ENCODE measurements around the gene HSDL1. TPM values are rescaled to one million over a fixed set of nuclear protein-coding genes. Genes with fewer than 3 reads are reported as not detected.

Gene HSDL1
- total and polyA plus RNA-seq, 2 donors (not counting 3 experiments of a cell fraction or from before 2014, with no cell fraction given) = 19.9 to 27.9 TPM

DNA sequence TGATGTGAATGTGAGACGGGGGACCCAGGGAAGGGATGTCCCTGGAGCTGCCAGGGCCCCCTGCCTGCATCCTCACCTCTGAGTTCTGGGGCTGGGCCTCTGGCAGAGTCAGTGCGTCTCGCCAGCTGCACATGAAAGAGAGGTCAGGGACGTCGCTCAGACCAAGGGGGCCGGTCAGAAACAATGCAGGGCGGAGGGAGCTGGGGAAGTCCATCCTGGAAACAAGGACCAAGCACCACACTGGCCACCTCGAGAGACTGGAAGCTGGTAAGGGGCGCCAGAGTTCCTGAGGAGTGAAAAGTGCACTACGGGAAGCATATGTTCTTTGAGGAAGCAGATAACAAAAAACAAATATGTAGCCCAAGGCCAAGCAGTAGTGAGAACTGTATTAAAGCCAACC lies 39.8 kb upstream of the HSDL1 start:
- no peak overlapping the region for H3K9ac ChIP-seq (replicated peaks; ENCODE audit: extremely low read depth, insufficient read depth, low read length)
- H3K27ac ChIP-seq (ENCODE audit: insufficient read depth, low read depth, low read length) = peak overlapping the region; percentile 50
- POLR2A ChIA-PET = interaction anchor here (0.5 kb wide), 1 partner anchor 43 kb away, joined by 3 read pairs; no protein-coding TSS in a partner anchor

More for the DNA sequence above, 39.8 kb upstream of the HSDL1 start:
- CTCF ChIA-PET = interaction anchor here (1.0 to 1.6 kb wide), 8 partner anchors 10 to 318 kb away, joined by 3 to 6 read pairs (median 4); no protein-coding TSS in a partner anchor
- Histone ChIP-seq H2AFZ (ENCODE audit: low read depth, low read length) (no peak overlapping the region), H3K4me1 (ENCODE audit: control insufficient read depth, extremely low read depth, insufficient read depth, low read length) (peaks cover 17% of the 10 kb centered on the region), H3K27me3 (ENCODE audit: control insufficient read depth in 2 of 2, insufficient read depth in 2 of 2, low read length in 2 of 2) (no peaks in the 10 kb centered on the region), H3K9me3 (replicated peaks; ENCODE audit: control insufficient read depth, insufficient read depth, low read length) (no peaks in the 10 kb centered on the region), H3K9me1 (replicated peaks; ENCODE audit: control insufficient read depth, extremely low read depth, insufficient read depth, low read length) (no peaks in the 10 kb centered on the region), H3K4me2 (ENCODE audit: insufficient read depth, low read length) (peak overlapping the region; percentile 18), H3K36me3 (ENCODE audit: control insufficient read depth in 2 of 2, extremely low read depth in 1 of 2, insufficient read depth in 2 of 2, low read length in 2 of 2) (peaks cover 3 to 32% of the 10 kb centered on the region in 2 experiments), H3K4me3 (replicated peaks in 1 of 3; ENCODE audit: insufficient read depth in 1 of 3, low read depth in 1 of 3, low read length in 3 of 3) (peak overlapping the region in 1 of 3 experiments; percentile 25), H4K20me1 (replicated peaks; ENCODE audit: control insufficient read depth, extremely low read depth, insufficient read depth, low read length) (no peaks in the 10 kb centered on the region), H3K79me2 (ENCODE audit: control insufficient read depth, insufficient read depth, low read length) (peaks cover 23% of the 10 kb centered on the region)
- BruUV-seq (replicated peaks) = no TSS peak
- dilution Hi-C loops (cut with MboI; ENCODE audit: extremely low pct_ligation_motif_present, low sequenced_read_pairs) (no loop called here), intact Hi-C loops (cut with micrococcal nuclease) (loop anchor here (1.0 to 5.0 kb wide), 3 partner anchors 40 to 300 kb away; partner anchors contain the start of genes DNAAF1 and HSDL1)
- TF ChIP-seq MAX (IDR thresholded peaks at IDR 0.05; ENCODE audit: insufficient read depth, insufficient read length) = no peak
- TF ChIP-seq MYC (IDR thresholded peaks at IDR 0.05; ENCODE audit: low read depth, low read length) = no peak
- TF ChIP-seq GATA2 (IDR thresholded peaks at IDR 0.05; ENCODE audit: insufficient read depth, insufficient read length, low read depth, low read length) = no peak
- no peak for TF ChIP-seq FOS (IDR thresholded peaks at IDR 0.05; ENCODE audit: borderline replicate concordance, insufficient read depth, low read length)
- no peak for TF ChIP-seq POLR2AphosphoS5 (IDR thresholded peaks at IDR 0.05; ENCODE audit: insufficient read depth, low read depth, low read length)
- TF ChIP-seq, protein P1, sequence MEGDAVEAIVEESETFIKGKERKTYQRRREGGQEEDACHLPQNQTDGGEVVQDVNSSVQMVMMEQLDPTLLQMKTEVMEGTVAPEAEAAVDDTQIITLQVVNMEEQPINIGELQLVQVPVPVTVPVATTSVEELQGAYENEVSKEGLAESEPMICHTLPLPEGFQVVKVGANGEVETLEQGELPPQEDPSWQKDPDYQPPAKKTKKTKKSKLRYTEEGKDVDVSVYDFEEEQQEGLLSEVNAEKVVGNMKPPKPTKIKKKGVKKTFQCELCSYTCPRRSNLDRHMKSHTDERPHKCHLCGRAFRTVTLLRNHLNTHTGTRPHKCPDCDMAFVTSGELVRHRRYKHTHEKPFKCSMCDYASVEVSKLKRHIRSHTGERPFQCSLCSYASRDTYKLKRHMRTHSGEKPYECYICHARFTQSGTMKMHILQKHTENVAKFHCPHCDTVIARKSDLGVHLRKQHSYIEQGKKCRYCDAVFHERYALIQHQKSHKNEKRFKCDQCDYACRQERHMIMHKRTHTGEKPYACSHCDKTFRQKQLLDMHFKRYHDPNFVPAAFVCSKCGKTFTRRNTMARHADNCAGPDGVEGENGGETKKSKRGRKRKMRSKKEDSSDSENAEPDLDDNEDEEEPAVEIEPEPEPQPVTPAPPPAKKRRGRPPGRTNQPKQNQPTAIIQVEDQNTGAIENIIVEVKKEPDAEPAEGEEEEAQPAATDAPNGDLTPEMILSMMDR (IDR thresholded peaks at IDR 0.05; ENCODE audit: extremely low read depth in 1 of 2, insufficient read depth in 1 of 2, low read depth in 1 of 2, low read length in 2 of 2) = no peak
- TF ChIP-seq POLR2A (IDR thresholded peaks at IDR 0.05; ENCODE audit: low read depth, low read length) = no peak
- TF ChIP-seq EZH2 (IDR thresholded peaks at IDR 0.05; ENCODE audit: borderline replicate concordance, low read depth, low read length, severe bottlenecking) = no peak
- no peak for TF ChIP-seq JUN (IDR thresholded peaks at IDR 0.05; ENCODE audit: borderline replicate concordance, insufficient read depth, insufficient read length, low read depth)
- FAIRE-seq = no peak
- DNase-seq (ENCODE audit: low read depth, low spot score) = peak; percentile 94
